Measurements from ENCODE around the gene MMP24OS.
A peak's percentile ranks its signal among the peaks of the same experiment; 100 is the strongest.
"Not testable (repeated sequence)": the region's sequence is repeated elsewhere in the genome, so short reads cannot be mapped to it uniquely, and the experiment has no call there.

Gene MMP24OS

GRCh38 chr20:35263532-35264341 lies 14.2 kb downstream of the MMP24OS start:
- intact Hi-C loops (cut with DNase I) = no loop called here
- DNase-seq = no peak

- DNase-seq; intact Hi-C loops (cut with DNase I): not testable (repeated sequence)
Measured at GRCh38 chr20:35262731-35263531, 15.0 kb downstream of the MMP24OS start.

- DNase-seq; intact Hi-C loops (cut with DNase I): not testable (repeated sequence)
Measured at GRCh38 chr20:35262321-35262720, 15.6 kb downstream of the MMP24OS start.

- DNase-seq = no peak
- intact Hi-C loops (cut with DNase I) = no loop called here
Measured at GRCh38 chr20:35260426-35260825, 17.5 kb downstream of the MMP24OS start.

- DNase-seq = no peak
- intact Hi-C loops (cut with DNase I) = no loop called here
Measured at GRCh38 chr20:35257175-35257909, 20.6 kb downstream of the MMP24OS start.

- intact Hi-C loops (cut with DNase I) = no loop called here
- no peak for DNase-seq
Measured at GRCh38 chr20:35254448-35254999, 23.4 kb downstream of the MMP24OS start.

GRCh38 chr20:35253010-35253409 lies 24.9 kb downstream of the MMP24OS start:
- no peak for DNase-seq
- intact Hi-C loops (cut with DNase I) = no loop called here

GRCh38 chr20:35252598-35252997 lies 25.3 kb downstream of the MMP24OS start:
- intact Hi-C loops (cut with DNase I); DNase-seq: not testable (repeated sequence)

GRCh38 chr20:35252037-35252461 lies 25.9 kb downstream of the MMP24OS start:
- intact Hi-C loops (cut with DNase I) = no loop called here
- DNase-seq = no peak

GRCh38 chr20:35251613-35251940 lies 26.3 kb downstream of the MMP24OS start:
- intact Hi-C loops (cut with DNase I) = no loop called here
- DNase-seq = no peak

GRCh38 chr20:35248641-35249475 lies 29.1 kb downstream of the MMP24OS start:
- intact Hi-C loops (cut with DNase I) = no loop called here
- peak in 1 of 42 donors; percentile 19 for DNase-seq

GRCh38 chr20:35246723-35247122 lies 31.2 kb downstream of the MMP24OS start:
- intact Hi-C loops (cut with DNase I) = no loop called here

GRCh38 chr20:35243986-35244385 lies 33.9 kb downstream of the MMP24OS start:
- DNase-seq = no peak
- intact Hi-C loops (cut with DNase I) = no loop called here

More at GRCh38 chr20:35246723-35247122, 31.2 kb downstream of the MMP24OS start:
- DNase-seq = no peak

GRCh38 chr20:35243317-35243716 lies 34.6 kb downstream of the MMP24OS start:
- intact Hi-C loops (cut with DNase I) = no loop called here
- DNase-seq = no peak

GRCh38 chr20:35240811-35241293 lies 37.1 kb downstream of the MMP24OS start:
- peak in 3 of 42 donors; percentile 18 to 43 (median 34) for DNase-seq
- intact Hi-C loops (cut with DNase I) = no loop called here

GRCh38 chr20:35240083-35240810 lies 37.7 kb downstream of the MMP24OS start:
- DNase-seq = peak in 1 of 42 donors; percentile 17
- intact Hi-C loops (cut with DNase I) = no loop called here

GRCh38 chr20:35238735-35239134 lies 39.2 kb downstream of the MMP24OS start:
- intact Hi-C loops (cut with DNase I) = no loop called here
- DNase-seq = no peak

- no peak for DNase-seq
- intact Hi-C loops (cut with DNase I) = no loop called here
Measured at GRCh38 chr20:35238170-35238569, 39.8 kb downstream of the MMP24OS start.

Data from head of caudate nucleus (tissue), 42 donors.